NCI-H526 treated with DMSO at 0.1 percent for 48 hours (cell line): ENCODE measurements around the gene FBXL5.

Experiments used
- DNase-seq: peaks from one replicate; lab custom pipeline; 2025; lab: John Stamatoyannopoulos, UW

Gene FBXL5

GRCh38 chr4:15676039-15676438, 20.9 kb upstream of the FBXL5 start:
- no peak for DNase-seq

- no peak for DNase-seq
Measured at GRCh38 chr4:15675356-15675755, 20.2 kb upstream of the FBXL5 start.

GRCh38 chr4:15674926-15675325, 19.8 kb upstream of the FBXL5 start:
- DNase-seq, result no peak

GRCh38 chr4:15674046-15674445, 18.9 kb upstream of the FBXL5 start:
- DNase-seq, result no peak

GRCh38 chr4:15673337-15673736, 18.2 kb upstream of the FBXL5 start:
- no peak for DNase-seq

- DNase-seq, result no peak
Measured at GRCh38 chr4:15672101-15672500, 16.9 kb upstream of the FBXL5 start.

- no peak for DNase-seq
Measured at GRCh38 chr4:15670576-15670975, 15.4 kb upstream of the FBXL5 start.

GRCh38 chr4:15668566-15669435, 13.6 kb upstream of the FBXL5 start:
- no peak for DNase-seq

GRCh38 chr4:15667006-15667405, 11.8 kb upstream of the FBXL5 start:
- DNase-seq, result no peak

- no peak for DNase-seq
Measured at GRCh38 chr4:15665753-15666365, 10.7 kb upstream of the FBXL5 start.

- DNase-seq, result no peak
Measured at GRCh38 chr4:15659768-15660570, 4.8 kb upstream of the FBXL5 start.

- DNase-seq, result no peak
Measured at GRCh38 chr4:15658781-15659180, 3.6 kb upstream of the FBXL5 start.

- no peak for DNase-seq
Measured at GRCh38 chr4:15658136-15658770, 3.1 kb upstream of the FBXL5 start.

- no peak for DNase-seq
Measured at GRCh38 chr4:15657366-15657765, 2.2 kb upstream of the FBXL5 start.

- DNase-seq, result no peak
Measured at GRCh38 chr4:15656038-15656470, 897 bp upstream of the FBXL5 start.

GRCh38 chr4:15654593-15655222, 449 bp downstream of the FBXL5 start:
- DNase-seq, result no peak

- no peak for DNase-seq
Measured at GRCh38 chr4:15653864-15654592, 1.1 kb downstream of the FBXL5 start.

- no peak for DNase-seq
Measured at GRCh38 chr4:15653420-15653819, 1.7 kb downstream of the FBXL5 start.

GRCh38 chr4:15652841-15653240, 2.3 kb downstream of the FBXL5 start:
- no peak for DNase-seq

GRCh38 chr4:15652191-15652590, 3.0 kb downstream of the FBXL5 start:
- DNase-seq, result no peak

- DNase-seq, result no peak
Measured at GRCh38 chr4:15651676-15652075, 3.5 kb downstream of the FBXL5 start.
